Karpas-422 (cell line): ENCODE data around the gene TEAD4. TPM values are rescaled to one million over a fixed set of nuclear protein-coding genes. Genes with fewer than 3 reads are reported as not detected.

Source experiments
- DNase-seq: peaks from one replicate; pipeline ENCODE4 v3.0.0-alpha.2; 2015
- H2AFZ ChIP-seq: fragments of 200-600 bp; sonication (generic); 2 replicates; pipeline ENCODE4 v1.6.1; 2014; ENCODE audit warnings: antibody characterized with exemption, low read length, mixed read lengths
- H3K27ac ChIP-seq: fragments of 200-600 bp; sonication (generic); 2 replicates; pipeline ENCODE4 v1.5.1; 2014; ENCODE audit warnings: mild to moderate bottlenecking, low read length, moderate library complexity
- H3K27me3 ChIP-seq: fragments of 200-600 bp; sonication (generic); 2 replicates; pipeline ENCODE4 v1.6.1; 2014; ENCODE audit warnings: low read length, mixed read lengths
- H3K36me3 ChIP-seq: fragments of 200-600 bp; sonication (generic); 2 replicates; pipeline ENCODE4 v1.6.1; 2014; ENCODE audit warnings: low read length, mixed read lengths; ENCODE audit not compliant: insufficient read depth
- H3K4me1 ChIP-seq: fragments of 200-600 bp; sonication (generic); 2 replicates; pipeline ENCODE4 v1.6.1; 2014; ENCODE audit warnings: mild to moderate bottlenecking, low read length, mixed read lengths
- H3K4me2 ChIP-seq: fragments of 200-600 bp; sonication (generic); 2 replicates; pipeline ENCODE4 v1.6.1; 2014; ENCODE audit warnings: low read length, low read depth, mild to moderate bottlenecking; ENCODE audit not compliant: poor library complexity, severe bottlenecking
- H3K4me3 ChIP-seq: fragments of 200-600 bp; sonication (generic); 2 replicates; pipeline ENCODE4 v1.5.1; 2014; ENCODE audit warnings: mild to moderate bottlenecking, antibody characterized with exemption, low read length, mixed read lengths
- H3K79me2 ChIP-seq: fragments of 200-600 bp; sonication (generic); 2 replicates; pipeline ENCODE4 v1.6.1; 2014; ENCODE audit warnings: mild to moderate bottlenecking, low read length, mixed read lengths
- H3K9ac ChIP-seq: fragments of 200-600 bp; sonication (generic); 2 replicates; pipeline ENCODE4 v1.6.0; 2014; ENCODE audit warnings: low read length
- H3K9me2 ChIP-seq: fragments of 200-600 bp; sonication (generic), shearing (Covaris generic); replicated peaks from 2 replicates; pipeline ENCODE4 v1.6.0; 2014; ENCODE audit warnings: mild to moderate bottlenecking, low read length, moderate library complexity; ENCODE audit not compliant: insufficient read depth
- H3K9me3 ChIP-seq: fragments of 300-700, 200-600 bp; sonication (generic); 2 replicates; pipeline ENCODE4 v1.6.1; 2014; ENCODE audit warnings: low read length, mixed read lengths
- H4K20me1 ChIP-seq: fragments of 200-600 bp; sonication (generic); 2 replicates; pipeline ENCODE4 v1.6.1; 2014; ENCODE audit warnings: mild to moderate bottlenecking, antibody characterized with exemption, low read length, low read depth; ENCODE audit not compliant: insufficient read depth
- total RNA-seq: library from RNA; depleted of rRNA; stranded (reverse); fragments of >200 nt; shearing (Covaris generic); gene quantifications from 2 replicates; pipeline ENCODE4 v1.2.3, GENCODE V29; 2014; ENCODE audit warnings: low replicate concordance

The TEAD4 gene
- total RNA-seq, 1 experiment from 2014 or later: not detected

GRCh38 chr12:2977776-2978175 lies 18.6 kb downstream of the TEAD4 start:
- Histone ChIP-seq H3K9ac (no peak overlapping the region), H3K9me2 (no peaks in the 10 kb centered on the region), H2AFZ (no peak overlapping the region), H3K4me1 (no peaks in the 10 kb centered on the region; the same call in 1 of the 2 replicates), H3K27me3 (no peaks in the 10 kb centered on the region), H3K9me3 (no peaks in the 10 kb centered on the region), H4K20me1 (no peaks in the 10 kb centered on the region), H3K4me3 (no peak overlapping the region), H3K27ac (no peak overlapping the region), H3K4me2 (no peak overlapping the region), H3K36me3 (no peaks in the 10 kb centered on the region), H3K79me2 (no peaks in the 10 kb centered on the region)
- no peak for DNase-seq

GRCh38 chr12:2979806-2980205 lies 20.6 kb downstream of the TEAD4 start:
- H2AFZ ChIP-seq: no peak overlapping the region
- no peak overlapping the region for H3K4me3 ChIP-seq
- no peaks in the 10 kb centered on the region for H3K27me3 ChIP-seq
- no peaks in the 10 kb centered on the region; the same call in 1 of the 2 replicates for H3K4me1 ChIP-seq
- DNase-seq: no peak
- no peaks in the 10 kb centered on the region for H3K9me2 ChIP-seq
- no peak overlapping the region for H3K9ac ChIP-seq
- no peaks in the 10 kb centered on the region for H4K20me1 ChIP-seq
- no peak overlapping the region for H3K27ac ChIP-seq
- H3K36me3 ChIP-seq: no peaks in the 10 kb centered on the region
- H3K4me2 ChIP-seq: no peak overlapping the region
- H3K79me2 ChIP-seq: no peaks in the 10 kb centered on the region
- H3K9me3 ChIP-seq: no peaks in the 10 kb centered on the region

- Histone ChIP-seq H3K9ac (no peak overlapping the region), H3K9me3 (no peaks in the 10 kb centered on the region), H3K79me2 (no peaks in the 10 kb centered on the region), H3K36me3 (no peaks in the 10 kb centered on the region), H3K4me3 (no peak overlapping the region), H4K20me1 (no peaks in the 10 kb centered on the region), H3K9me2 (no peaks in the 10 kb centered on the region), H3K4me2 (no peak overlapping the region), H3K27me3 (no peaks in the 10 kb centered on the region), H3K27ac (no peak overlapping the region), H3K4me1 (no peaks in the 10 kb centered on the region; the same call in 1 of the 2 replicates), H2AFZ (no peak overlapping the region)
- no peak for DNase-seq
Observed at GRCh38 chr12:2980630-2981029, 21.4 kb downstream of the TEAD4 start.

- no peak overlapping the region for H2AFZ ChIP-seq
- no peaks in the 10 kb centered on the region for H3K27me3 ChIP-seq
- DNase-seq: no peak
- H3K4me1 ChIP-seq: no peaks in the 10 kb centered on the region
- H3K79me2 ChIP-seq: no peaks in the 10 kb centered on the region
- no peaks in the 10 kb centered on the region for H4K20me1 ChIP-seq
- H3K4me2 ChIP-seq: no peak overlapping the region
- H3K9me3 ChIP-seq: no peaks in the 10 kb centered on the region
- H3K36me3 ChIP-seq: no peaks in the 10 kb centered on the region
- no peak overlapping the region for H3K9ac ChIP-seq
- H3K27ac ChIP-seq: no peak overlapping the region
- H3K9me2 ChIP-seq: no peaks in the 10 kb centered on the region
- no peak overlapping the region for H3K4me3 ChIP-seq
Observed at GRCh38 chr12:2982361-2982760, 23.2 kb downstream of the TEAD4 start.

- Histone ChIP-seq H3K27me3 (no peaks in the 10 kb centered on the region), H3K9me2 (no peaks in the 10 kb centered on the region), H3K4me2 (no peak overlapping the region), H3K4me1 (no peaks in the 10 kb centered on the region), H4K20me1 (no peaks in the 10 kb centered on the region), H3K9me3 (no peaks in the 10 kb centered on the region), H3K36me3 (no peaks in the 10 kb centered on the region), H2AFZ (no peak overlapping the region), H3K9ac (no peak overlapping the region), H3K27ac (no peak overlapping the region), H3K79me2 (no peaks in the 10 kb centered on the region), H3K4me3 (no peak overlapping the region)
- no peak for DNase-seq
Observed at GRCh38 chr12:2984249-2984648, 25.1 kb downstream of the TEAD4 start.

- no peaks in the 10 kb centered on the region for H3K9me3 ChIP-seq
- no peak overlapping the region for H3K4me3 ChIP-seq
- no peaks in the 10 kb centered on the region for H3K27me3 ChIP-seq
- H2AFZ ChIP-seq: no peak overlapping the region
- no peaks in the 10 kb centered on the region for H3K79me2 ChIP-seq
- H3K4me1 ChIP-seq: no peaks in the 10 kb centered on the region
- no peak overlapping the region for H3K9ac ChIP-seq
- H3K36me3 ChIP-seq: no peaks in the 10 kb centered on the region
- no peak overlapping the region for H3K27ac ChIP-seq
- H4K20me1 ChIP-seq: no peaks in the 10 kb centered on the region
- DNase-seq: no peak
- H3K4me2 ChIP-seq: no peak overlapping the region
- H3K9me2 ChIP-seq: no peaks in the 10 kb centered on the region
Observed at GRCh38 chr12:2984698-2985097, 25.5 kb downstream of the TEAD4 start.

- Histone ChIP-seq H3K9me2 (no peaks in the 10 kb centered on the region), H4K20me1 (no peaks in the 10 kb centered on the region), H3K4me1 (no peaks in the 10 kb centered on the region), H3K36me3 (no peaks in the 10 kb centered on the region), H2AFZ (no peak overlapping the region), H3K9ac (no peak overlapping the region), H3K9me3 (no peaks in the 10 kb centered on the region), H3K4me3 (no peak overlapping the region), H3K27ac (no peak overlapping the region), H3K79me2 (no peaks in the 10 kb centered on the region), H3K27me3 (no peaks in the 10 kb centered on the region), H3K4me2 (no peak overlapping the region)
- no peak for DNase-seq
Observed at GRCh38 chr12:2986876-2987275, 27.7 kb downstream of the TEAD4 start.

- Histone ChIP-seq H3K9ac (no peak overlapping the region), H3K4me1 (no peaks in the 10 kb centered on the region), H3K9me2 (no peaks in the 10 kb centered on the region), H3K4me2 (no peak overlapping the region), H4K20me1 (no peaks in the 10 kb centered on the region), H3K4me3 (no peak overlapping the region), H3K27ac (no peak overlapping the region), H3K79me2 (no peaks in the 10 kb centered on the region), H3K9me3 (no peaks in the 10 kb centered on the region), H3K36me3 (no peaks in the 10 kb centered on the region), H3K27me3 (no peaks in the 10 kb centered on the region), H2AFZ (no peak overlapping the region)
- no peak for DNase-seq
Observed at GRCh38 chr12:2988494-2988893, 29.3 kb downstream of the TEAD4 start.

- no peaks in the 10 kb centered on the region for H3K36me3 ChIP-seq
- H3K4me3 ChIP-seq: no peak overlapping the region
- H3K79me2 ChIP-seq: no peaks in the 10 kb centered on the region
- no peaks in the 10 kb centered on the region for H3K9me2 ChIP-seq
- H3K4me1 ChIP-seq: no peaks in the 10 kb centered on the region
- no peaks in the 10 kb centered on the region for H3K9me3 ChIP-seq
- no peak for DNase-seq
- H3K27ac ChIP-seq: no peak overlapping the region
- H3K9ac ChIP-seq: no peak overlapping the region
- H2AFZ ChIP-seq: no peak overlapping the region
- H3K4me2 ChIP-seq: no peak overlapping the region
- H4K20me1 ChIP-seq: no peaks in the 10 kb centered on the region
- no peaks in the 10 kb centered on the region for H3K27me3 ChIP-seq
Observed at GRCh38 chr12:2992724-2993123, 33.5 kb downstream of the TEAD4 start.
